Activated CD8-positive, alpha-beta memory T cell treated with anti-CD3 and anti-CD28 coated beads, Interleukin-2, amount 10 ng/mL, durations not matched to agents 7 days and 5 days (primary cell): Measurements from ENCODE around the gene TOP3B. TPM values are rescaled to one million over a fixed set of nuclear protein-coding genes. Genes with fewer than 3 reads are reported as not detected.

ENCODE experiments used
- ATAC-seq: fragments of 150-1000 bp; cut with Tn5 transposase; one replicate; pipeline ENCODE4 v1.10.0; 2021; ENCODE audit warnings: moderate library complexity
- CTCF ChIA-PET: fragments of 350-600 bp; sonication (Branson Sonifier 250); formaldehyde crosslinking; loops from one replicate; lab custom pipeline; 2021; ENCODE audit warnings: antibody characterized with exemption; lab: Charles Lee
- DNase-seq: peaks from one replicate; pipeline ENCODE4 v3.0.0-alpha.2; 2020
- H3K27ac Mint-ChIP-seq: one replicate; pipeline ENCODE4 v1.8.0; 2021; ENCODE audit warnings: mild to moderate bottlenecking, mixed read lengths
- H3K27me3 Mint-ChIP-seq: one replicate; pipeline ENCODE4 v1.8.0; 2021; ENCODE audit warnings: mixed read lengths
- H3K36me3 Mint-ChIP-seq: one replicate; pipeline ENCODE4 v1.8.0; 2021; ENCODE audit warnings: mild to moderate bottlenecking, mixed read lengths
- H3K4me1 Mint-ChIP-seq: one replicate; pipeline ENCODE4 v1.8.0; 2021; ENCODE audit warnings: mixed read lengths
- H3K4me3 Mint-ChIP-seq: one replicate; pipeline ENCODE4 v1.8.0; 2021; ENCODE audit warnings: mild to moderate bottlenecking, moderate library complexity, mixed read lengths
- H3K9me3 Mint-ChIP-seq: one replicate; pipeline ENCODE4 v1.8.0; 2022; ENCODE audit warnings: low read depth, mixed read lengths
- total RNA-seq, 2 experiments: library from RNA; stranded (reverse); gene quantifications; one replicate each; pipeline ENCODE4 v1.2.3, GENCODE V29; 2021

The TOP3B gene
- total RNA-seq, 2 experiments from 2014 or later = 46.6 to 50.4 TPM

GRCh38 chr22:21927174-21927823 is 55.3 kb downstream of the TOP3B start:
- Mint-ChIP-seq H3K9me3 (no peaks in the 10 kb centered on the region), H3K27ac (no peak overlapping the region), H3K4me3 (no peak overlapping the region), H3K36me3 (no peaks in the 10 kb centered on the region), H3K27me3 (no peaks in the 10 kb centered on the region), H3K4me1 (no peaks in the 10 kb centered on the region)
- ATAC-seq (no peak), DNase-seq (no peak)
- CTCF ChIA-PET = no interaction called here

GRCh38 chr22:21926728-21927127 is 55.9 kb downstream of the TOP3B start:
- DNase-seq = no peak
- no peaks in the 10 kb centered on the region for H3K9me3 Mint-ChIP-seq
- no peak overlapping the region for H3K4me3 Mint-ChIP-seq
- ATAC-seq = no peak
- CTCF ChIA-PET = no interaction called here
- H3K27ac Mint-ChIP-seq = no peak overlapping the region
- H3K36me3 Mint-ChIP-seq = no peaks in the 10 kb centered on the region
- H3K4me1 Mint-ChIP-seq = no peaks in the 10 kb centered on the region
- H3K27me3 Mint-ChIP-seq = no peaks in the 10 kb centered on the region

GRCh38 chr22:21923163-21923561 is 59.4 kb downstream of the TOP3B start:
- Mint-ChIP-seq H3K4me3 (no peak overlapping the region), H3K27ac (no peak overlapping the region), H3K9me3 (no peaks in the 10 kb centered on the region), H3K4me1 (no peaks in the 10 kb centered on the region), H3K27me3 (no peaks in the 10 kb centered on the region), H3K36me3 (no peaks in the 10 kb centered on the region)
- CTCF ChIA-PET = interaction anchor here (0.9 kb wide), 1 partner anchor 15 kb away, joined by 3 read pairs; no protein-coding TSS in a partner anchor
- DNase-seq = no peak
- ATAC-seq = no peak

- DNase-seq = no peak
- Mint-ChIP-seq H3K9me3 (no peaks in the 10 kb centered on the region), H3K27ac (no peak overlapping the region), H3K4me3 (no peak overlapping the region), H3K27me3 (no peaks in the 10 kb centered on the region), H3K36me3 (no peaks in the 10 kb centered on the region), H3K4me1 (no peaks in the 10 kb centered on the region)
- no peak for ATAC-seq
- CTCF ChIA-PET = interaction anchor here (0.8 to 1.1 kb wide), 2 partner anchors 16 to 155 kb away, joined by 3 read pairs; no protein-coding TSS in a partner anchor
These were observed 60.0 kb downstream of the TOP3B start for GRCh38 chr22:21922370-21923162.

GRCh38 chr22:21921729-21922128 is 60.9 kb downstream of the TOP3B start:
- Mint-ChIP-seq H3K36me3 (no peaks in the 10 kb centered on the region), H3K27me3 (no peaks in the 10 kb centered on the region), H3K4me3 (no peak overlapping the region), H3K27ac (no peak overlapping the region), H3K4me1 (no peaks in the 10 kb centered on the region), H3K9me3 (no peaks in the 10 kb centered on the region)
- CTCF ChIA-PET = interaction anchor here (0.8 to 1.1 kb wide), 2 partner anchors 17 to 155 kb away, joined by 3 read pairs; no protein-coding TSS in a partner anchor
- DNase-seq = no peak
- ATAC-seq = no peak

GRCh38 chr22:21921184-21921721 is 61.3 kb downstream of the TOP3B start:
- no peak overlapping the region for H3K4me3 Mint-ChIP-seq
- H3K4me1 Mint-ChIP-seq = no peaks in the 10 kb centered on the region
- H3K27me3 Mint-ChIP-seq = no peaks in the 10 kb centered on the region
- ATAC-seq (no peak), DNase-seq (no peak)
- H3K36me3 Mint-ChIP-seq = no peaks in the 10 kb centered on the region
- H3K9me3 Mint-ChIP-seq = no peaks in the 10 kb centered on the region
- CTCF ChIA-PET = interaction anchor here (1.1 kb wide), 1 partner anchor 154 kb away, joined by 3 read pairs; no protein-coding TSS in a partner anchor
- H3K27ac Mint-ChIP-seq = no peak overlapping the region

GRCh38 chr22:21920341-21921183 is 62.0 kb downstream of the TOP3B start:
- H3K36me3 Mint-ChIP-seq = no peaks in the 10 kb centered on the region
- DNase-seq (no peak), ATAC-seq (no peak)
- H3K4me3 Mint-ChIP-seq = no peak overlapping the region
- CTCF ChIA-PET = interaction anchor here (1.0 kb wide), 1 partner anchor 154 kb away, joined by 3 read pairs; no protein-coding TSS in a partner anchor
- no peaks in the 10 kb centered on the region for H3K4me1 Mint-ChIP-seq
- no peaks in the 10 kb centered on the region for H3K27me3 Mint-ChIP-seq
- H3K9me3 Mint-ChIP-seq = no peaks in the 10 kb centered on the region
- H3K27ac Mint-ChIP-seq = no peak overlapping the region

GRCh38 chr22:21919526-21920307 is 62.9 kb downstream of the TOP3B start:
- H3K36me3 Mint-ChIP-seq = no peaks in the 10 kb centered on the region

GRCh38 chr22:21918466-21919185 is 64.0 kb downstream of the TOP3B start:
- ATAC-seq (no peak), DNase-seq (no peak)
- H3K27me3 Mint-ChIP-seq = no peaks in the 10 kb centered on the region
- H3K9me3 Mint-ChIP-seq = no peaks in the 10 kb centered on the region
- no peak overlapping the region for H3K27ac Mint-ChIP-seq
- H3K4me1 Mint-ChIP-seq = no peaks in the 10 kb centered on the region
- no peaks in the 10 kb centered on the region for H3K36me3 Mint-ChIP-seq
- CTCF ChIA-PET = no interaction called here
- H3K4me3 Mint-ChIP-seq = no peak overlapping the region

More at GRCh38 chr22:21919526-21920307, 62.9 kb downstream of the TOP3B start:
- H3K4me3 Mint-ChIP-seq = no peak overlapping the region
- CTCF ChIA-PET = interaction anchor here (0.7 to 1.0 kb wide), 2 partner anchors 21 to 153 kb away, joined by 3 read pairs; no protein-coding TSS in a partner anchor
- no peaks in the 10 kb centered on the region for H3K4me1 Mint-ChIP-seq
- DNase-seq (no peak), ATAC-seq (no peak)
- H3K27me3 Mint-ChIP-seq = no peaks in the 10 kb centered on the region
- H3K27ac Mint-ChIP-seq = no peak overlapping the region
- H3K9me3 Mint-ChIP-seq = no peaks in the 10 kb centered on the region

GRCh38 chr22:21917959-21918261 is 64.7 kb downstream of the TOP3B start:
- DNase-seq = no peak
- no peaks in the 10 kb centered on the region for H3K36me3 Mint-ChIP-seq
- no peak for ATAC-seq
- no peak overlapping the region for H3K27ac Mint-ChIP-seq
- no peak overlapping the region for H3K4me3 Mint-ChIP-seq
- H3K27me3 Mint-ChIP-seq = no peaks in the 10 kb centered on the region
- H3K4me1 Mint-ChIP-seq = no peaks in the 10 kb centered on the region
- CTCF ChIA-PET = interaction anchor here (4.2 kb wide), 1 partner anchor 20 kb away, joined by 18 read pairs; no protein-coding TSS in a partner anchor
- no peaks in the 10 kb centered on the region for H3K9me3 Mint-ChIP-seq

GRCh38 chr22:21917181-21917958 is 65.2 kb downstream of the TOP3B start:
- DNase-seq = no peak

More at GRCh38 chr22:21917181-21917958, 65.2 kb downstream of the TOP3B start:
- Mint-ChIP-seq H3K36me3 (no peaks in the 10 kb centered on the region), H3K27me3 (no peaks in the 10 kb centered on the region), H3K27ac (no peak overlapping the region), H3K4me3 (no peak overlapping the region), H3K9me3 (no peaks in the 10 kb centered on the region), H3K4me1 (no peaks in the 10 kb centered on the region)
- ATAC-seq = no peak
- CTCF ChIA-PET = interaction anchor here (4.2 kb wide), 1 partner anchor 20 kb away, joined by 18 read pairs; no protein-coding TSS in a partner anchor
